Thyroid gland (tissue), 4 donors: ENCODE measurements around the gene STXBP1.
A peak's percentile ranks its signal among the peaks of the same experiment; 100 is the strongest.

Source experiments
- POLR2A ChIP-seq, 2 donors: fragments of 450-650 bp; IDR thresholded peaks; one replicate each; pipeline ENCODE4 v1.6.1; 2017; ENCODE audit warnings: antibody characterized with exemption in 2 of 2, mild to moderate bottlenecking in 2 of 2, moderate library complexity in 1 of 2
- TF ChIP-seq, protein P1 (sequence below), 6 experiments: fragments of 200-600 bp in 3 of 6; fragments of 450-650 bp in 3 of 6; sonication (generic) in 3 of 6; IDR thresholded peaks; one replicate each; pipeline ENCODE4 v1.5.1; 2016 to 2019; ENCODE audit warnings: antibody characterized with exemption in 6 of 6, mild to moderate bottlenecking in 2 of 6, inconsistent platforms in 1 of 6, moderate library complexity in 1 of 6

GRCh38 chr9:127715470-127716337, 103.6 kb downstream of the STXBP1 start, which contains the start of the genes PTRH1 and TTC16:
- TF ChIP-seq, protein P1, sequence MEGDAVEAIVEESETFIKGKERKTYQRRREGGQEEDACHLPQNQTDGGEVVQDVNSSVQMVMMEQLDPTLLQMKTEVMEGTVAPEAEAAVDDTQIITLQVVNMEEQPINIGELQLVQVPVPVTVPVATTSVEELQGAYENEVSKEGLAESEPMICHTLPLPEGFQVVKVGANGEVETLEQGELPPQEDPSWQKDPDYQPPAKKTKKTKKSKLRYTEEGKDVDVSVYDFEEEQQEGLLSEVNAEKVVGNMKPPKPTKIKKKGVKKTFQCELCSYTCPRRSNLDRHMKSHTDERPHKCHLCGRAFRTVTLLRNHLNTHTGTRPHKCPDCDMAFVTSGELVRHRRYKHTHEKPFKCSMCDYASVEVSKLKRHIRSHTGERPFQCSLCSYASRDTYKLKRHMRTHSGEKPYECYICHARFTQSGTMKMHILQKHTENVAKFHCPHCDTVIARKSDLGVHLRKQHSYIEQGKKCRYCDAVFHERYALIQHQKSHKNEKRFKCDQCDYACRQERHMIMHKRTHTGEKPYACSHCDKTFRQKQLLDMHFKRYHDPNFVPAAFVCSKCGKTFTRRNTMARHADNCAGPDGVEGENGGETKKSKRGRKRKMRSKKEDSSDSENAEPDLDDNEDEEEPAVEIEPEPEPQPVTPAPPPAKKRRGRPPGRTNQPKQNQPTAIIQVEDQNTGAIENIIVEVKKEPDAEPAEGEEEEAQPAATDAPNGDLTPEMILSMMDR (IDR thresholded peaks at IDR 0.05): no peak
- peak in 1 of 2 donors; percentile 78 for TF ChIP-seq POLR2A (IDR thresholded peaks at IDR 0.05)
